ENCODE measurements around the gene SLC15A1.

The SLC15A1 gene

GRCh38 chr13:98779695-98780094 is 27.2 kb upstream of the SLC15A1 start:
- WGBS (ENCODE audit: extremely low coverage, insufficient coverage, low lambda C conversion rate) = no CpG with 5 or more reads among the region's 1 CpG
- H3K36me3 ChIP-seq (ENCODE audit: control insufficient read depth, insufficient read depth, low read length) = no peaks in the 10 kb centered on the region
- no peak overlapping the region for H3K4me3 ChIP-seq (ENCODE audit: low read length)
- H2BK5ac ChIP-seq (ENCODE audit: low read length) = no peak overlapping the region
- no peak overlapping the region for H2BK15ac ChIP-seq (replicated peaks; ENCODE audit: low read depth)
- H2BK120ac ChIP-seq (ENCODE audit: low read depth, low read length) = no peak overlapping the region
- no peak overlapping the region for H3K27ac ChIP-seq (ENCODE audit: low read depth, low read length)
- no peak overlapping the region for H3K4ac ChIP-seq (ENCODE audit: low read depth, low read length)
- H3K23ac ChIP-seq (ENCODE audit: low read length) = no peak overlapping the region
- H3K56ac ChIP-seq (ENCODE audit: low read length) = no peak overlapping the region
- no peak overlapping the region for H4K5ac ChIP-seq (ENCODE audit: low read length)
- H3K4me1 ChIP-seq (ENCODE audit: control insufficient read depth, low read depth, low read length) = no peaks in the 10 kb centered on the region
- H3K9ac ChIP-seq (ENCODE audit: low read length) = no peak overlapping the region
- H3K27me3 ChIP-seq (ENCODE audit: insufficient read depth, low read length, poor library complexity) = no peaks in the 10 kb centered on the region
- no peak overlapping the region for H3K4me2 ChIP-seq (ENCODE audit: low read length)
- H3K79me1 ChIP-seq (ENCODE audit: low read length) = no peaks in the 10 kb centered on the region
- no peak overlapping the region for H2AK5ac ChIP-seq (ENCODE audit: low read length)
- H3K79me2 ChIP-seq (ENCODE audit: control insufficient read depth, insufficient read depth, low read length) = no peaks in the 10 kb centered on the region
- H3K18ac ChIP-seq (ENCODE audit: low read length) = no peak overlapping the region
- H4K8ac ChIP-seq (ENCODE audit: low read depth, low read length) = no peak overlapping the region
- no peak for DNase-seq

- Histone ChIP-seq H3K18ac (ENCODE audit: low read length) (no peak overlapping the region), H3K4me1 (ENCODE audit: control insufficient read depth, low read depth, low read length) (no peaks in the 10 kb centered on the region), H2BK15ac (replicated peaks; ENCODE audit: low read depth) (no peak overlapping the region), H3K4ac (ENCODE audit: low read depth, low read length) (no peak overlapping the region), H2AK5ac (ENCODE audit: low read length) (no peak overlapping the region), H3K36me3 (ENCODE audit: control insufficient read depth, insufficient read depth, low read length) (no peaks in the 10 kb centered on the region), H4K5ac (ENCODE audit: low read length) (no peak overlapping the region), H2BK120ac (ENCODE audit: low read depth, low read length) (no peak overlapping the region), H3K56ac (ENCODE audit: low read length) (no peak overlapping the region), H3K79me1 (ENCODE audit: low read length) (no peaks in the 10 kb centered on the region), H3K27ac (ENCODE audit: low read depth, low read length) (no peak overlapping the region), H4K8ac (ENCODE audit: low read depth, low read length) (no peak overlapping the region), H3K23ac (ENCODE audit: low read length) (no peak overlapping the region), H2BK5ac (ENCODE audit: low read length) (no peak overlapping the region), H3K4me3 (ENCODE audit: low read length) (no peak overlapping the region), H3K9ac (ENCODE audit: low read length) (no peak overlapping the region), H3K79me2 (ENCODE audit: control insufficient read depth, insufficient read depth, low read length) (no peaks in the 10 kb centered on the region), H3K4me2 (ENCODE audit: low read length) (no peak overlapping the region), H3K27me3 (ENCODE audit: insufficient read depth, low read length, poor library complexity) (no peaks in the 10 kb centered on the region)
- DNase-seq = no peak
- WGBS (ENCODE audit: extremely low coverage, insufficient coverage, low lambda C conversion rate) = no CpG with 5 or more reads among the region's 8 CpGs
These were observed 26.3 kb upstream of the SLC15A1 start for GRCh38 chr13:98778749-98779148.

- no peak for DNase-seq
- H3K56ac ChIP-seq (ENCODE audit: low read length) = no peak overlapping the region
- H3K9ac ChIP-seq (ENCODE audit: low read length) = no peak overlapping the region
- no peak overlapping the region for H3K18ac ChIP-seq (ENCODE audit: low read length)
- no peak overlapping the region for H3K27ac ChIP-seq (ENCODE audit: low read depth, low read length)
- no peaks in the 10 kb centered on the region for H3K36me3 ChIP-seq (ENCODE audit: control insufficient read depth, insufficient read depth, low read length)
- no peak overlapping the region for H2BK15ac ChIP-seq (replicated peaks; ENCODE audit: low read depth)
- H3K79me1 ChIP-seq (ENCODE audit: low read length) = no peaks in the 10 kb centered on the region
- H3K23ac ChIP-seq (ENCODE audit: low read length) = no peak overlapping the region
- no peaks in the 10 kb centered on the region for H3K4me1 ChIP-seq (ENCODE audit: control insufficient read depth, low read depth, low read length)
- no peak overlapping the region for H3K4me3 ChIP-seq (ENCODE audit: low read length)
- no peaks in the 10 kb centered on the region for H3K27me3 ChIP-seq (ENCODE audit: insufficient read depth, low read length, poor library complexity)
- no peak overlapping the region for H3K4me2 ChIP-seq (ENCODE audit: low read length)
- H2AK5ac ChIP-seq (ENCODE audit: low read length) = no peak overlapping the region
- no peak overlapping the region for H2BK120ac ChIP-seq (ENCODE audit: low read depth, low read length)
- no peak overlapping the region for H2BK5ac ChIP-seq (ENCODE audit: low read length)
- WGBS (ENCODE audit: extremely low coverage, insufficient coverage, low lambda C conversion rate) = no CpG with 5 or more reads among the region's 5 CpGs
- H4K5ac ChIP-seq (ENCODE audit: low read length) = no peak overlapping the region
- no peaks in the 10 kb centered on the region for H3K79me2 ChIP-seq (ENCODE audit: control insufficient read depth, insufficient read depth, low read length)
- no peak overlapping the region for H4K8ac ChIP-seq (ENCODE audit: low read depth, low read length)
- no peak overlapping the region for H3K4ac ChIP-seq (ENCODE audit: low read depth, low read length)
These were observed 24.2 kb upstream of the SLC15A1 start for GRCh38 chr13:98776644-98777043.

- peak; percentile 6 for DNase-seq
- no peak overlapping the region for H3K4me2 ChIP-seq (ENCODE audit: low read length)
- H3K9ac ChIP-seq (ENCODE audit: low read length) = no peak overlapping the region
- H3K79me1 ChIP-seq (ENCODE audit: low read length) = no peaks in the 10 kb centered on the region
- no peaks in the 10 kb centered on the region for H3K79me2 ChIP-seq (ENCODE audit: control insufficient read depth, insufficient read depth, low read length)
- no peak overlapping the region for H3K27ac ChIP-seq (ENCODE audit: low read depth, low read length)
- H2BK15ac ChIP-seq (replicated peaks; ENCODE audit: low read depth) = no peak overlapping the region
- H3K4me3 ChIP-seq (ENCODE audit: low read length) = no peak overlapping the region
- no peaks in the 10 kb centered on the region for H3K36me3 ChIP-seq (ENCODE audit: control insufficient read depth, insufficient read depth, low read length)
- no peak overlapping the region for H3K4ac ChIP-seq (ENCODE audit: low read depth, low read length)
- H3K56ac ChIP-seq (ENCODE audit: low read length) = no peak overlapping the region
- no peaks in the 10 kb centered on the region for H3K27me3 ChIP-seq (ENCODE audit: insufficient read depth, low read length, poor library complexity)
- no peak overlapping the region for H3K23ac ChIP-seq (ENCODE audit: low read length)
- no peak overlapping the region for H4K5ac ChIP-seq (ENCODE audit: low read length)
- no peak overlapping the region for H2AK5ac ChIP-seq (ENCODE audit: low read length)
- no peaks in the 10 kb centered on the region for H3K4me1 ChIP-seq (ENCODE audit: control insufficient read depth, low read depth, low read length)
- WGBS (ENCODE audit: extremely low coverage, insufficient coverage, low lambda C conversion rate) = no CpG with 5 or more reads among the region's 22 CpGs
- H4K8ac ChIP-seq (ENCODE audit: low read depth, low read length) = no peak overlapping the region
- H2BK5ac ChIP-seq (ENCODE audit: low read length) = no peak overlapping the region
- no peak overlapping the region for H3K18ac ChIP-seq (ENCODE audit: low read length)
- no peak overlapping the region for H2BK120ac ChIP-seq (ENCODE audit: low read depth, low read length)
These were observed 23.5 kb upstream of the SLC15A1 start for GRCh38 chr13:98775844-98776598.

- no peaks in the 10 kb centered on the region for H3K4me1 ChIP-seq (ENCODE audit: control insufficient read depth, low read depth, low read length)
- H4K8ac ChIP-seq (ENCODE audit: low read depth, low read length) = no peak overlapping the region
- no CpG with 5 or more reads among the region's 15 CpGs for WGBS (ENCODE audit: extremely low coverage, insufficient coverage, low lambda C conversion rate)
- H3K9ac ChIP-seq (ENCODE audit: low read length) = no peak overlapping the region
- H2BK120ac ChIP-seq (ENCODE audit: low read depth, low read length) = no peak overlapping the region
- H3K27ac ChIP-seq (ENCODE audit: low read depth, low read length) = no peak overlapping the region
- no peaks in the 10 kb centered on the region for H3K36me3 ChIP-seq (ENCODE audit: control insufficient read depth, insufficient read depth, low read length)
- H3K18ac ChIP-seq (ENCODE audit: low read length) = no peak overlapping the region
- no peak for DNase-seq
- no peak overlapping the region for H2BK15ac ChIP-seq (replicated peaks; ENCODE audit: low read depth)
- no peak overlapping the region for H3K56ac ChIP-seq (ENCODE audit: low read length)
- no peak overlapping the region for H3K4me3 ChIP-seq (ENCODE audit: low read length)
- no peaks in the 10 kb centered on the region for H3K27me3 ChIP-seq (ENCODE audit: insufficient read depth, low read length, poor library complexity)
- H3K23ac ChIP-seq (ENCODE audit: low read length) = no peak overlapping the region
- no peak overlapping the region for H3K4ac ChIP-seq (ENCODE audit: low read depth, low read length)
- H2BK5ac ChIP-seq (ENCODE audit: low read length) = no peak overlapping the region
- H3K79me2 ChIP-seq (ENCODE audit: control insufficient read depth, insufficient read depth, low read length) = no peaks in the 10 kb centered on the region
- H2AK5ac ChIP-seq (ENCODE audit: low read length) = no peak overlapping the region
- no peaks in the 10 kb centered on the region for H3K79me1 ChIP-seq (ENCODE audit: low read length)
- no peak overlapping the region for H4K5ac ChIP-seq (ENCODE audit: low read length)
- no peak overlapping the region for H3K4me2 ChIP-seq (ENCODE audit: low read length)
These were observed 22.9 kb upstream of the SLC15A1 start for GRCh38 chr13:98775386-98775785.

- DNase-seq = no peak
- Histone ChIP-seq H2BK5ac (ENCODE audit: low read length) (no peak overlapping the region), H4K5ac (ENCODE audit: low read length) (no peak overlapping the region), H2BK120ac (ENCODE audit: low read depth, low read length) (no peak overlapping the region), H3K79me1 (ENCODE audit: low read length) (no peaks in the 10 kb centered on the region), H3K23ac (ENCODE audit: low read length) (no peak overlapping the region), H3K18ac (ENCODE audit: low read length) (no peak overlapping the region), H2BK15ac (replicated peaks; ENCODE audit: low read depth) (no peak overlapping the region), H4K8ac (ENCODE audit: low read depth, low read length) (no peak overlapping the region), H3K9ac (ENCODE audit: low read length) (no peak overlapping the region), H3K27ac (ENCODE audit: low read depth, low read length) (no peak overlapping the region), H3K4me1 (ENCODE audit: control insufficient read depth, low read depth, low read length) (no peaks in the 10 kb centered on the region), H3K4me2 (ENCODE audit: low read length) (no peak overlapping the region), H3K36me3 (ENCODE audit: control insufficient read depth, insufficient read depth, low read length) (no peaks in the 10 kb centered on the region), H3K27me3 (ENCODE audit: insufficient read depth, low read length, poor library complexity) (no peaks in the 10 kb centered on the region), H2AK5ac (ENCODE audit: low read length) (no peak overlapping the region), H3K4me3 (ENCODE audit: low read length) (no peak overlapping the region), H3K79me2 (ENCODE audit: control insufficient read depth, insufficient read depth, low read length) (no peaks in the 10 kb centered on the region), H3K56ac (ENCODE audit: low read length) (no peak overlapping the region), H3K4ac (ENCODE audit: low read depth, low read length) (no peak overlapping the region)
- WGBS (ENCODE audit: extremely low coverage, insufficient coverage, low lambda C conversion rate) = no CpG with 5 or more reads among the region's 9 CpGs
These were observed 22.3 kb upstream of the SLC15A1 start for GRCh38 chr13:98774776-98775175.
